ENCODE data around the gene PCDHB9. TPM values are rescaled to one million over a fixed set of nuclear protein-coding genes. Genes with fewer than 3 reads are reported as not detected.
"Not testable (repeated sequence)": the region's sequence is repeated elsewhere in the genome, so short reads cannot be mapped to it uniquely, and the experiment has no call there.

The PCDHB9 gene
- 1.3 TPM for total RNA-seq
- long read RNA-seq = 0 reads

DNA sequence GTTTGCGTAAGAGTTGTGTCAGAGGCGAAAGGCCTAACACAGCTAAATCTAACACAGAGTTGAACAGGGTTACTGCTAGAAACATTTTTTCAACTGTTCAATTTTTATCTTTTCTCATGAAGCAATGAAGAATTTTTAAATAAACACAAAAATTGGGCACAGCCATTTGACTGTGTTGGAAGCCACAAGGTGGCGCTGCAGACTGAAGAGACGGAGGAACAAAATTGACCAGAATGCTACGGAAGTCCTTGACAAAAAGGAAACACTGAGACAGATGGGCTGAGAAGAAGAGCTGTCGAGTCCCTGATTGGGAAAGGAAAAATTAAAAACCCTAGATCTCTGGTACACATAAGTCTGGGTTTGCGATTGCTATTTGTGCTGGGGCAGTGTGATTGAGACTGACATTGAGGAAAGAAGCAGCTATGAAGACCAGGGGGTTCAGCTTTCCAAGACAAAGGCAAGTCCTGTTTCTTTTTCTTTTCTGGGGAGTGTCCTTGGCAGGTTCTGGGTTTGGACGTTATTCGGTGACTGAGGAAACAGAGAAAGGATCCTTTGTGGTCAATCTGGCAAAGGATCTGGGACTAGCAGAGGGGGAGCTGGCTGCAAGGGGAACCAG, at the start of gene PCDHB9:
TSS of gene PCDHB9 (plus strand) at position 265 of the 616 bp plus-strand sequence. CDS start at position 423, 158 bp downstream.
- intact Hi-C loops (cut with DNase I) = no loop called here
- DNase-seq (ENCODE audit: missing footprints) (no peak), ATAC-seq (no peak)

GRCh38 chr5:141137346-141137745, 49.6 kb upstream of the PCDHB9 start:
- intact Hi-C loops (cut with DNase I); ATAC-seq: not testable (repeated sequence)
- peak; percentile 40 for DNase-seq (ENCODE audit: missing footprints)

- no peak for DNase-seq (ENCODE audit: missing footprints)
- intact Hi-C loops (cut with DNase I) = no loop called here
- ATAC-seq = no peak
Observed at GRCh38 chr5:141149812-141150211, 37.1 kb upstream of the PCDHB9 start, which contains the start of gene PCDHB6. TSS of gene PCDHB6 (plus strand) at chr5:141150057. CDS start at chr5:141150258, 201 bp downstream.

DNA sequence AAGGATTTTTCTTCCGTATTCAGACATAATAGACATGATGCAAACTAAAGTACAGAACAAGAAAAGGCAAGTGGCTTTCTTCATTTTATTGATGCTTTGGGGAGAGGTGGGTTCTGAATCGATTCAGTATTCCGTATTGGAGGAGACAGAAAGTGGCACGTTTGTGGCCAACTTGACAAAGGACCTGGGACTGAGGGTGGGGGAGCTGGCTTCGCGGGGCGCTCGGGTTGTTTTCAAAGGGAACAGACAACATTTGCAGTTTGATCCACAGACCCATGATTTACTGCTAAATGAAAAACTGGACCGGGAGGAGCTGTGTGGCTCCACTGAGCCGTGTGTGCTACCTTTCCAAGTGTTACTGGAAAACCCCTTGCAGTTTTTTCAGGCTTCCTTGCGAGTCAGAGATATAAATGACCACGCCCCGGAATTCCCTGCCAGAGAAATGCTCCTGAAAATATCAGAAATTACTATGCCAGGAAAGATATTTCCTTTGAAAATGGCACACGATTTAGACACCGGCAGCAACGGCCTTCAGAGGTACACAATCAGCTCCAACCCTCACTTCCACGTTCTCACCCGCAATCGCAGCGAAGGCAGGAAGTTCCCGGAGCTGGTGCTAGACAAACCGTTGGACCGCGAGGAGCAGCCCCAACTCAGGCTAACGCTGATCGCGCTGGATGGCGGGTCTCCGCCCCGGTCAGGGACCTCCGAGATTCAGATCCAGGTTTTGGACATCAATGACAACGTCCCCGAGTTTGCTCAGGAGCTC, 36.6 kb upstream of the PCDHB9 start:
- ATAC-seq (no peak), DNase-seq (ENCODE audit: missing footprints) (peak; percentile 68)
- intact Hi-C loops (cut with DNase I) = no loop called here

DNA sequence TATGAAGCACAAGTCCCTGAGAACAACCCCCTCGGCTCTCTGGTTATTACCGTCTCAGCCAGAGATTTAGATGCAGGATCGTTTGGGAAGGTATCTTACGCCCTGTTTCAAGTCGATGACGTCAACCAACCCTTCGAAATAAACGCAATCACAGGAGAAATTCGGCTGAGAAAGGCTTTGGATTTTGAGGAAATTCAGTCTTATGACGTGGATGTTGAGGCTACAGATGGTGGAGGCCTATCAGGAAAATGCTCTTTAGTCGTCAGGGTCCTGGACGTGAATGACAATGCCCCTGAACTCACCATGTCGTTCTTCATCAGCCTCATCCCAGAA, 36.0 kb upstream of the PCDHB9 start:
- ATAC-seq (no peak), DNase-seq (ENCODE audit: missing footprints) (no peak)
- intact Hi-C loops (cut with DNase I) = no loop called here

DNA sequence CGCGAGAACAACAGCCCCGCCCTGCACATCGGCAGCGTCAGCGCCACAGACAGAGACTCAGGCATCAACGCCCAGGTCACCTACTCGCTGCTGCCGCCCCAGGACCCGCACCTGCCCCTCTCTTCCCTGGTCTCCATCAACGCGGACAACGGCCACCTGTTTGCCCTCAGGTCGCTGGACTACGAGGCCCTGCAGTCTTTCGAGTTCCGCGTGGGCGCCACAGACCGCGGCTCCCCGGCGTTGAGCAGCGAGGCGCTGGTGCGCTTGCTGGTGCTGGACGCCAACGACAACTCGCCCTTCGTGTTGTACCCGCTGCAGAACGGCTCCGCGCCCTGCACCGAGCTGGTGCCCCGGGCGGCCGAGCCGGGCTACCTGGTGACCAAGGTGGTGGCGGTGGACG, 35.3 kb upstream of the PCDHB9 start:
- intact Hi-C loops (cut with DNase I) = not testable (repeated sequence)

DNA sequence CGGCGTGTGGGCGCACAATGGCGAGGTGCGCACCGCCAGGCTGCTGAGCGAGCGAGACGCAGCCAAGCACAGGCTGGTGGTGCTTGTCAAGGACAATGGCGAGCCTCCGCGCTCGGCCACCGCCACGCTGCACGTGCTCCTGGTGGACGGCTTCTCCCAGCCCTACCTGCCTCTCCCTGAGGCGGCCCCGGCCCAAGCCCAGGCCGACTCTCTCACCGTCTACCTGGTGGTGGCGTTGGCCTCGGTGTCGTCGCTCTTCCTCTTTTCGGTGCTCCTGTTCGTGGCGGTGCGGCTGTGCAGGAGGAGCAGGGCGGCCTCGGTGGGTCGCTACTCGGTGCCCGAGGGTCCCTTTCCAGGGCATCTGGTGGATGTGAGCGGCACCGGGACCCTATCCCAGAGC, 34.9 kb upstream of the PCDHB9 start:
- DNase-seq (ENCODE audit: missing footprints); intact Hi-C loops (cut with DNase I); ATAC-seq: not testable (repeated sequence)

More for the DNA sequence above, 35.3 kb upstream of the PCDHB9 start:
- ATAC-seq; DNase-seq (ENCODE audit: missing footprints): not testable (repeated sequence)

DNA sequence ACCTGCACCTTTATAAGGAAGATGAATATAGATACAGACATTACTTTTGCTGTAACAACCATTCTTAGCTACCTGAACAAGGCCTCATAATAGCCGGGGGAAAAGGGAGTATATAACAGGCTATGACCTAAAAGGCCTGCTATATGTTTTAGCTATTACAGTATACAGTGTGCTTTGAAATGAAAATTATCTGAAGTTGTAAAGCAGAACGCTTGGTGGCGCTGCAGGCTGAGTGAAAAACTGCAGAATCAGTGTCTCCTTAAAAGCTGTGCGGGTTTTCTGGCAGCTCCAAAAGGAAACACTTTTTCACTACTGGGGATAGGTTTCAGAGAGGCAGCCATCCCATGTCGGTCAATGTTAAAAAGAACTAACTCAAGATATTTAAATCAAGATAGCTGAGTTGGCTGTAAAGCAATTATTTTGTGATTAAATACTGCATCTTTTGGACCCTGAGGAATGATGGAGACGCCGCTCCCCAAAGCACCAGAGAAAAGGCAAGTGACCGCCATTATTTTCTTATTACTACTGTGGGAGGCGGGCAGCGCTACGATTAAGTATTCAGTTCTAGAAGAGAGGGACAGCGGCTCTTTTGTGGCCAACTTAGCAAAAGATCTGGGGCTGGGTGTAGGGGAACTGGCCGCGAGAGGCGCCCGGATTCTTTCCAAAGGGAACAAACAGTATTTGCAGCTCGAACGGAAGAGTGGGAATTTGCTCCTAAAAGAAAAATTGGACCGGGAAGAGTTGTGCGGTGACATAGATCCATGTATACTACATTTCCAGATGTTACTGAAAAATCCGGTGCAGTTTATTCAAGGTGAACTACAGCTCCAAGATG, 31.2 kb upstream of the PCDHB9 start:
- intact Hi-C loops (cut with DNase I) = no loop called here
- DNase-seq (ENCODE audit: missing footprints) = no peak
- no peak for ATAC-seq

DNA sequence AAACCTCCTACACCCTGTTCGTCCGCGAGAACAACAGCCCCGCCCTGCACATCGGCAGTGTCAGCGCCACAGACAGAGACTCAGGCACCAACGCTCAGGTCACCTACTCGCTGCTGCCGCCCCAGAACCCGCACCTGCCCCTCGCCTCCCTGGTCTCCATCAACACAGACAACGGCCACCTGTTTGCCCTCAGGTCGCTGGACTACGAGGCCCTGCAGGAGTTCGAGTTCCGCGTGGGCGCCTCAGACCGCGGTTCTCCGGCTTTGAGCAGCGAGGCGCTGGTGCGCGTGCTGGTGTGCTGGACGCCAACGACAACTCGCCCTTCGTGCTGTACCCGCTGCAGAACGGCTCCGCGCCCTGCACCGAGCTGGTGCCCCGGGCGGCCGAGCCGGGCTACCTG, 29.6 kb upstream of the PCDHB9 start:
- ATAC-seq; DNase-seq (ENCODE audit: missing footprints); intact Hi-C loops (cut with DNase I): not testable (repeated sequence)

- DNase-seq (ENCODE audit: missing footprints); ATAC-seq; intact Hi-C loops (cut with DNase I): not testable (repeated sequence)
Observed at GRCh38 chr5:141157901-141158300, 29.1 kb upstream of the PCDHB9 start.

- DNase-seq (ENCODE audit: missing footprints) (no peak), ATAC-seq (no peak)
- intact Hi-C loops (cut with DNase I) = no loop called here
Observed at GRCh38 chr5:141172381-141173204, 14.4 kb upstream of the PCDHB9 start, which contains the start of gene PCDHB7. TSS of gene PCDHB7 (plus strand) at chr5:141172644. CDS start at chr5:141172836, 192 bp downstream.

DNA sequence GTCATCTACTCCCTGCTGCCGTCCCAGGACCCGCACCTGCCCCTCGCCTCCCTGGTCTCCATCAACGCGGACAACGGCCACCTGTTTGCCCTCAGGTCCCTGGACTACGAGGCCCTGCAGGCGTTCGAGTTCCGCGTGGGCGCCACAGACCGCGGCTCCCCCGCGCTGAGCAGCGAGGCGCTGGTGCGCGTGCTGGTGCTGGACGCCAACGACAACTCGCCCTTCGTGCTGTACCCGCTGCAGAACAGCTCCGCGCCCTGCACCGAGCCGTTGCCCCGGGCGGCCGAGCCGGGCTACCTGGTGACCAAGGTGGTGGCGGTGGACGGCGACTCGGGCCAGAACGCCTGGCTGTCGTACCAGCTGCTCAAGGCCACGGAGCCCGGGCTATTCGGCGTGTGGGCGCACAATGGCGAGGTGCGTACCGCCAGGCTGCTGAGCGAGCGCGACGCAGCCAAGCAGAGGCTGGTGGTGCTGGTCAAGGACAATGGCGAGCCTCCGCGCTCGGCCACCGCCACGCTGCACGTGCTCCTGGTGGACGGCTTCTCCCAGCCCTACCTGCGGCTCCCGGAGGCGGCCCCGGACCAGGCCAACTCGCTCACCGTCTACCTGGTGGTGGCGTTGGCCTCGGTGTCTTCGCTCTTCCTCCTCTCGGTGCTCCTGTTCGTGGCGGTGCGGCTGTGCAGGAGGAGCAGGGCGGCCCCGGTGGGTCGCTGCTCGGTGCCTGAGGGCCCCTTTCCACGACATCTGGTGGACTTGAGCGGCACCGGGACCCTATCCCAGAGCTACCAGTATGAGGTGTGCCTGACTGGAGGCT, 12.5 kb upstream of the PCDHB9 start:
- DNase-seq (ENCODE audit: missing footprints); intact Hi-C loops (cut with DNase I); ATAC-seq: not testable (repeated sequence)

DNA sequence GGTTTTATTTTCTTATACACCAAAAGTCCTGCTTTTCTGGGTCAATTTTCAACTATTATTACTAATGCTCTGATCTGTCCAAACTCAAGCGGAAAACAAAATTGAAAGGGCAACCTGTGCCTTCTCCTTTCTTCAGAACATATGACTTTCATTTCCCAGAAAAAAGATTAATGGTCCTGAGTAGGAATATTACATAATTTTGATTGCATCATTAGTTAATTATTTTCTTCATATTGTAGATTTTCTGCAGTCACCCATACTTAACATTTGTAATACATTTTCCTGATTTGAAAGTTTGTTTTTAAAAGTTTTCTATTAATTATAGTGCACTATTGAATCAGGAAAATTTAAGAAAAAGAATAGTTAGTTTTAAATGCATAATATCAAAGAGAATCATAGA, 11.0 kb upstream of the PCDHB9 start:
- intact Hi-C loops (cut with DNase I) = no loop called here
- no peak for ATAC-seq
- no peak for DNase-seq (ENCODE audit: missing footprints)

DNA sequence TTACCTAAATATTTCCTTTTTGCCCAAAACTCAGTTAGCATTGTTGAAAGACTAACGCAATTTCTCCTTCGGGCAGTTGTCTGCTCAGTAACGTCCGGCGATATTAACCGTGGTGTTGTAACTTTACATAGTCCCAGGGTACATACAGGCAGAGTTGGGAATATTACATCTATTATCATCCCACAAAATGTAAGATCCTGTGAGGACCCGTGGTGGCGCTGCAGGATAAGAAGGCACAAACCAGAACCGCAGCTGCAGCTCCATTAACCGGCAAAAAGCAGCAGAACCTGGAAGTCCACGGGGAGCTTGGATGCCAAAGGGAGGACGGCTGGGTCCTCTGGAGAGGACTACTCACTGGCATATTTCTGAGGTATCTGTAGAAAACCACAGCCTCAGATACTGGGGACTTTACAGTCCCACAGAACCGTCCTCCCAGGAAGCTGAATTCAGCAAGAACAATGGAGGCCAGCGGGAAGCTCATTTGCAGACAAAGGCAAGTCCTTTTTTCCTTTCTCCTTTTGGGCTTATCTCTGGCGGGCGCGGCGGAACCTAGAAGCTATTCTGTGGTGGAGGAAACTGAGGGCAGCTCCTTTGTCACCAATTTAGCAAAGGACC, 9.3 kb upstream of the PCDHB9 start, which contains the start of gene PCDHB8:
TSS of gene PCDHB8 (plus strand) at position 214 of the 615 bp plus-strand sequence. CDS start at position 459, 245 bp downstream.
- ATAC-seq = peak; percentile 73
- intact Hi-C loops (cut with DNase I); DNase-seq (ENCODE audit: missing footprints): not testable (repeated sequence)

- intact Hi-C loops (cut with DNase I); ATAC-seq; DNase-seq (ENCODE audit: missing footprints): not testable (repeated sequence)
Observed at GRCh38 chr5:141179371-141179770, 7.6 kb upstream of the PCDHB9 start.

- intact Hi-C loops (cut with DNase I); DNase-seq (ENCODE audit: missing footprints); ATAC-seq: not testable (repeated sequence)
Observed at GRCh38 chr5:141179876-141180275, 7.1 kb upstream of the PCDHB9 start.

DNA sequence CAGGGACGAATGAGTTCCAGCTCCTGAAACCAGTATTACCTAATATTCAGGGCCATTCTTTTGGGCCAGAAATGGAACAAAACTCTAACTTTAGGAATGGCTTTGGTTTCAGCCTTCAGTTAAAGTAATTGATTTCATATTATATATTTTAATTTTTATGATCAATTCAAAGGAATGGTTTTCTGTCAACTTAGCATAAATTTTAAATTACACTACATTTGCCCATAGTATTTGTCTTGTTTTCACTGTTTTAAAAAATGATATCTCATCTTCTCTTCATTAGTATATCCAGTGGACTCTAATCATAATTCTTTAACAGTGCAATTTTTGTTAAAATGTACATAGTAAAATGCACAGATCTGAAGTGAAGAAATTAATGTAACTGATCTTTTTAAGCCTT, 6.6 kb upstream of the PCDHB9 start:
- intact Hi-C loops (cut with DNase I) = no loop called here
- ATAC-seq (no peak), DNase-seq (ENCODE audit: missing footprints) (no peak)

All from Right ventricle myocardium inferior (tissue), 1 donor.